ENCODE results near the gene ITGB3BP. TPM values are rescaled to one million over a fixed set of nuclear protein-coding genes. Genes with fewer than 3 reads are reported as not detected.

The ITGB3BP gene
- total RNA-seq, 1 experiment from 2014 or later: 31.9 TPM

GRCh38 chr1:63453232-63453631 is 69.8 kb downstream of the ITGB3BP start:
- no TSS peak for BruUV-seq (replicated peaks)
- DNase-seq (ENCODE audit: low read depth, low spot score): no peak
- Histone ChIP-seq H3K36me3 (ENCODE audit: control insufficient read depth, insufficient read depth, low read length) (no peaks in the 10 kb centered on the region; the same call in 1 of the 2 replicates), H3K27ac (ENCODE audit: low read length) (no peak overlapping the region), H3K9me3 (ENCODE audit: control insufficient read depth, insufficient read depth, low read depth, low read length) (no peaks in the 10 kb centered on the region), H3K4me3 (ENCODE audit: low read depth in 2 of 2, low read length in 2 of 2) (no peak overlapping the region), H3K27me3 (ENCODE audit: control insufficient read depth, insufficient read depth, low read length) (no peaks in the 10 kb centered on the region), H3K4me1 (ENCODE audit: control insufficient read depth, insufficient read depth, low read length) (no peaks in the 10 kb centered on the region)
- ATAC-seq: no peak
- POLR2A ChIA-PET: no interaction called here
- intact Hi-C loops (cut with micrococcal nuclease; ENCODE audit: unreplicated experiment): no loop called here
- CTCF ChIA-PET: no interaction called here
- no peak for TF ChIP-seq CTCF (IDR thresholded peaks at IDR 0.05)
- no peak for TF ChIP-seq SIN3A (IDR thresholded peaks at IDR 0.05; ENCODE audit: borderline replicate concordance, insufficient read depth, low read depth, low read length)
- no peak for TF ChIP-seq POLR2AphosphoS5 (IDR thresholded peaks at IDR 0.05; ENCODE audit: low read depth, low read length)
- TF ChIP-seq REST (IDR thresholded peaks at IDR 0.05; ENCODE audit: insufficient read depth in 1 of 2, low read depth in 2 of 2, low read length in 1 of 2): no peak
- TF ChIP-seq TCF7L2 (IDR thresholded peaks at IDR 0.05; ENCODE audit: low read depth, low read length): no peak
- in situ Hi-C loops (cut with HindIII; ENCODE audit: low pct_unique_long_range_greater_than_20kb, low sequenced_read_pairs): no loop called here

- no peaks in the 10 kb centered on the region for H3K9me3 ChIP-seq (ENCODE audit: control insufficient read depth, insufficient read depth, low read depth, low read length)
- intact Hi-C loops (cut with micrococcal nuclease; ENCODE audit: unreplicated experiment) (no loop called here), in situ Hi-C loops (cut with HindIII; ENCODE audit: low pct_unique_long_range_greater_than_20kb, low sequenced_read_pairs) (no loop called here)
- no peaks in the 10 kb centered on the region for H3K27me3 ChIP-seq (ENCODE audit: control insufficient read depth, insufficient read depth, low read length)
- no peak for ATAC-seq
- H3K4me3 ChIP-seq (ENCODE audit: low read depth in 2 of 2, low read length in 2 of 2): no peak overlapping the region
- ChIA-PET POLR2A (no interaction called here), CTCF (no interaction called here)
- no peaks in the 10 kb centered on the region for H3K4me1 ChIP-seq (ENCODE audit: control insufficient read depth, insufficient read depth, low read length)
- no peak for TF ChIP-seq POLR2AphosphoS5 (IDR thresholded peaks at IDR 0.05; ENCODE audit: low read depth, low read length)
- no peak for TF ChIP-seq REST (IDR thresholded peaks at IDR 0.05; ENCODE audit: insufficient read depth in 1 of 2, low read depth in 2 of 2, low read length in 1 of 2)
- TF ChIP-seq CTCF (IDR thresholded peaks at IDR 0.05): no peak
- no peak for TF ChIP-seq TCF7L2 (IDR thresholded peaks at IDR 0.05; ENCODE audit: low read depth, low read length)
- TF ChIP-seq SIN3A (IDR thresholded peaks at IDR 0.05; ENCODE audit: borderline replicate concordance, insufficient read depth, low read depth, low read length): no peak
- no peak for DNase-seq (ENCODE audit: low read depth, low spot score)
- H3K27ac ChIP-seq (ENCODE audit: low read length): no peak overlapping the region
- no peaks in the 10 kb centered on the region; the same call in 1 of the 2 replicates for H3K36me3 ChIP-seq (ENCODE audit: control insufficient read depth, insufficient read depth, low read length)
- BruUV-seq (replicated peaks): no TSS peak
Observed at GRCh38 chr1:63450416-63450815, 72.6 kb downstream of the ITGB3BP start.

All from Panc1 (cell line).